ENCODE measurements around the gene KCNQ1.

DNA sequence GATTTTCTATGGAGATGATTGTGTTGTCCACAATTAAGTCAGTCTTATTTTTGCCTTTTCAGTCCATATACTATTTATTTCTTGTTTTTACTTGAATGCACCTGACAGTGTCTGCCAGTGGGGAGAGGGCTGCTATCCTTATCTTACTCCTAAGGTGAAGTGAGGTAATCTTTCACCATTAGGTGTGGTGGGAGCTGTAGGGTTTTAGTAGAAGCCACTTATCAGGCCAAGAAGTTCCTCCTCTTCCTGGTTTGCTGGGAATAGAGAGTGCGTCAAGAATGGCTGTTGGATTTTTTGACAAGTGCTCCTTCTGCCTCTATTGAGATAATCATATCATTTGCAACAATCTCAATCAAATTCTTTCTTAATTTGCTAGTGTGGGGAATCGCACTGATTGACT lies 108.4 kb downstream of the KCNQ1 start:
- no peak for TF ChIP-seq ZNF274 (IDR thresholded peaks at IDR 0.05; ENCODE audit: borderline replicate concordance, low read depth, low read length)
- TF ChIP-seq SIN3B (IDR thresholded peaks at IDR 0.05; ENCODE audit: low read depth) = no peak
- TF ChIP-seq, protein P1, sequence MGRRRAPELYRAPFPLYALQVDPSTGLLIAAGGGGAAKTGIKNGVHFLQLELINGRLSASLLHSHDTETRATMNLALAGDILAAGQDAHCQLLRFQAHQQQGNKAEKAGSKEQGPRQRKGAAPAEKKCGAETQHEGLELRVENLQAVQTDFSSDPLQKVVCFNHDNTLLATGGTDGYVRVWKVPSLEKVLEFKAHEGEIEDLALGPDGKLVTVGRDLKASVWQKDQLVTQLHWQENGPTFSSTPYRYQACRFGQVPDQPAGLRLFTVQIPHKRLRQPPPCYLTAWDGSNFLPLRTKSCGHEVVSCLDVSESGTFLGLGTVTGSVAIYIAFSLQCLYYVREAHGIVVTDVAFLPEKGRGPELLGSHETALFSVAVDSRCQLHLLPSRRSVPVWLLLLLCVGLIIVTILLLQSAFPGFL (CRISPR knock-in tag; IDR thresholded peaks at IDR 0.05) = no peak
- TF ChIP-seq, protein P2, sequence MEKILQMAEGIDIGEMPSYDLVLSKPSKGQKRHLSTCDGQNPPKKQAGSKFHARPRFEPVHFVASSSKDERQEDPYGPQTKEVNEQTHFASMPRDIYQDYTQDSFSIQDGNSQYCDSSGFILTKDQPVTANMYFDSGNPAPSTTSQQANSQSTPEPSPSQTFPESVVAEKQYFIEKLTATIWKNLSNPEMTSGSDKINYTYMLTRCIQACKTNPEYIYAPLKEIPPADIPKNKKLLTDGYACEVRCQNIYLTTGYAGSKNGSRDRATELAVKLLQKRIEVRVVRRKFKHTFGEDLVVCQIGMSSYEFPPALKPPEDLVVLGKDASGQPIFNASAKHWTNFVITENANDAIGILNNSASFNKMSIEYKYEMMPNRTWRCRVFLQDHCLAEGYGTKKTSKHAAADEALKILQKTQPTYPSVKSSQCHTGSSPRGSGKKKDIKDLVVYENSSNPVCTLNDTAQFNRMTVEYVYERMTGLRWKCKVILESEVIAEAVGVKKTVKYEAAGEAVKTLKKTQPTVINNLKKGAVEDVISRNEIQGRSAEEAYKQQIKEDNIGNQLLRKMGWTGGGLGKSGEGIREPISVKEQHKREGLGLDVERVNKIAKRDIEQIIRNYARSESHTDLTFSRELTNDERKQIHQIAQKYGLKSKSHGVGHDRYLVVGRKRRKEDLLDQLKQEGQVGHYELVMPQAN (IDR thresholded peaks at IDR 0.05; ENCODE audit: borderline replicate concordance) = no peak
- TF ChIP-seq, protein P3, sequence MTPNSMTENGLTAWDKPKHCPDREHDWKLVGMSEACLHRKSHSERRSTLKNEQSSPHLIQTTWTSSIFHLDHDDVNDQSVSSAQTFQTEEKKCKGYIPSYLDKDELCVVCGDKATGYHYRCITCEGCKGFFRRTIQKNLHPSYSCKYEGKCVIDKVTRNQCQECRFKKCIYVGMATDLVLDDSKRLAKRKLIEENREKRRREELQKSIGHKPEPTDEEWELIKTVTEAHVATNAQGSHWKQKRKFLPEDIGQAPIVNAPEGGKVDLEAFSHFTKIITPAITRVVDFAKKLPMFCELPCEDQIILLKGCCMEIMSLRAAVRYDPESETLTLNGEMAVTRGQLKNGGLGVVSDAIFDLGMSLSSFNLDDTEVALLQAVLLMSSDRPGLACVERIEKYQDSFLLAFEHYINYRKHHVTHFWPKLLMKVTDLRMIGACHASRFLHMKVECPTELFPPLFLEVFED (CRISPR knock-in tag; conservative IDR thresholded peaks at IDR 0.05) = no peak
- no peak for TF ChIP-seq NFRKB (IDR thresholded peaks at IDR 0.05; ENCODE audit: low read depth)
